ENCODE data around the gene BST1.

- TF ChIP-seq CTCF (IDR thresholded peaks at IDR 0.05) (no peak), EZH2 (IDR thresholded peaks at IDR 0.05) (no peak)
These were observed 66.3 kb downstream of the BST1 start for GRCh38 chr4:15769202-15769601.

Measured in neural progenitor cell (in vitro differentiated cells).